Breast epithelium (tissue), 4 donors: Measurements from ENCODE around the gene CCDC73. TPM values are rescaled to one million over a fixed set of nuclear protein-coding genes. Genes with fewer than 3 reads are reported as not detected.
"Not testable (repeated sequence)": the region's sequence is repeated elsewhere in the genome, so short reads cannot be mapped to it uniquely, and the experiment has no call there.

Experiments
- DNase-seq, 2 donors: peaks; one replicate each; pipeline ENCODE4 v3.0.0-alpha.2; 2019; ENCODE audit warnings: low spot score in 2 of 2
- H3K27ac ChIP-seq, 2 donors: fragments of 200-600 bp; sonication (generic) in 1 of 2; one replicate each; pipeline ENCODE4 v1.5.1; 2016 to 2019; ENCODE audit warnings: mild to moderate bottlenecking in 1 of 2
- H3K27me3 ChIP-seq, 2 donors: fragments of 200-600 bp; sonication (generic) in 1 of 2; one replicate each; pipeline versions ENCODE4 v1.5.1 to v1.6.0; 2017 to 2019; ENCODE audit warnings: control low read depth in 1 of 2, mild to moderate bottlenecking in 1 of 2
- H3K36me3 ChIP-seq: fragments of 200-600 bp; one replicate; pipeline ENCODE4 v1.5.1; 2019
- H3K4me1 ChIP-seq, 2 donors: fragments of 200-600 bp; sonication (generic); one replicate each; pipeline ENCODE4 v1.5.1; 2016 to 2019; ENCODE audit warnings: control low read depth in 1 of 2
- H3K4me3 ChIP-seq, 3 donors: fragments of 200-600 bp; sonication (generic); 1 replicate in 2 of 3; 2 replicates in 1 of 3; pipeline ENCODE4 v1.5.1; 2016 to 2019; ENCODE audit warnings: mild to moderate bottlenecking in 3 of 3, moderate library complexity in 2 of 3
- H3K9me3 ChIP-seq, 2 donors: fragments of 200-600 bp; sonication (generic) in 1 of 2; one replicate each; pipeline ENCODE4 v1.5.1; 2016 to 2019; ENCODE audit warnings: control low read depth in 1 of 2
- POLR2A ChIP-seq: fragments of 450-650 bp; IDR thresholded peaks from one replicate; pipeline ENCODE4 v1.6.1; 2016; ENCODE audit warnings: antibody characterized with exemption, mild to moderate bottlenecking, moderate library complexity
- POLR2AphosphoS5 ChIP-seq, 3 donors: sonication (generic); formaldehyde crosslinking; IDR thresholded peaks; one replicate each; pipeline ENCODE4 v1.6.1; 2017; ENCODE audit warnings: antibody characterized with exemption in 3 of 3
- intact Hi-C: fragments of 100-400 bp; cut with DNase I; formaldehyde crosslinking; loops from one replicate; pipeline ENCODE4 v1.15.1; 2023; ENCODE audit warnings: low total_unique reads
- total RNA-seq, 3 donors: library from RNA; depleted of rRNA; stranded (reverse); fragments of >200 nt; gene quantifications; one replicate each; pipeline ENCODE4 v1.1.0, GENCODE V29; 2016
- TF ChIP-seq, protein P1 (sequence below), 3 donors: fragments of 450-650 bp; IDR thresholded peaks; one replicate each; pipeline ENCODE4 v1.5.1; 2016 to 2017; ENCODE audit warnings: antibody characterized with exemption in 3 of 3, mild to moderate bottlenecking in 3 of 3, moderate library complexity in 3 of 3

Gene CCDC73
- total RNA-seq, 3 donors from 2014 or later: 0.15 to 0.33 TPM; not detected in 1

DNA sequence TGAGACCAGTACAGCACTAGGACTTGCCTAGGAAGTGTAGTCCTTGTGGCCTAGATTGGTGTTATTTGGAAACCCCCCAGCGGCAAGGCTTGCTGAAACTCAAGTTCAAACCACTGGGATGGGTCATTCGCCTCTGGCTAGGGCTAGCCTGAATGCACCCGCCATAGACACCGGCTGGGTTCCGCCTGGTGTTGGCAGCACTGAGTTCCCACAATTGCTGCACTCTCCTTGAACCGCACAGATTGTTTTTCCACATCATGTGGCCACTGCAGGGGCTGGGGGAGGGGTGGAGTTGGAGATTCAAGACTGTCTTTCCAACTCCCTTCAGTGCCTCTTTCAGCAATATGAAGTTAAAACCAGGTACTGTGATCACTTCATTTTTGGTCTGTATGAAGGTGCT lies 43.1 kb downstream of the CCDC73 start:
- Histone ChIP-seq H3K27ac (no peak overlapping the region), H3K4me1 (no peaks in the 10 kb centered on the region), H3K27me3 (no peaks in the 10 kb centered on the region), H3K4me3 (no peak overlapping the region), H3K36me3 (no peaks in the 10 kb centered on the region), H3K9me3 (peaks cover 12 to 22% of the 10 kb centered on the region in 2 donors)
- no peak for DNase-seq
- no peak for TF ChIP-seq POLR2AphosphoS5 (IDR thresholded peaks at IDR 0.05)
- TF ChIP-seq, protein P1, sequence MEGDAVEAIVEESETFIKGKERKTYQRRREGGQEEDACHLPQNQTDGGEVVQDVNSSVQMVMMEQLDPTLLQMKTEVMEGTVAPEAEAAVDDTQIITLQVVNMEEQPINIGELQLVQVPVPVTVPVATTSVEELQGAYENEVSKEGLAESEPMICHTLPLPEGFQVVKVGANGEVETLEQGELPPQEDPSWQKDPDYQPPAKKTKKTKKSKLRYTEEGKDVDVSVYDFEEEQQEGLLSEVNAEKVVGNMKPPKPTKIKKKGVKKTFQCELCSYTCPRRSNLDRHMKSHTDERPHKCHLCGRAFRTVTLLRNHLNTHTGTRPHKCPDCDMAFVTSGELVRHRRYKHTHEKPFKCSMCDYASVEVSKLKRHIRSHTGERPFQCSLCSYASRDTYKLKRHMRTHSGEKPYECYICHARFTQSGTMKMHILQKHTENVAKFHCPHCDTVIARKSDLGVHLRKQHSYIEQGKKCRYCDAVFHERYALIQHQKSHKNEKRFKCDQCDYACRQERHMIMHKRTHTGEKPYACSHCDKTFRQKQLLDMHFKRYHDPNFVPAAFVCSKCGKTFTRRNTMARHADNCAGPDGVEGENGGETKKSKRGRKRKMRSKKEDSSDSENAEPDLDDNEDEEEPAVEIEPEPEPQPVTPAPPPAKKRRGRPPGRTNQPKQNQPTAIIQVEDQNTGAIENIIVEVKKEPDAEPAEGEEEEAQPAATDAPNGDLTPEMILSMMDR (IDR thresholded peaks at IDR 0.05): no peak
- no peak for TF ChIP-seq POLR2A
- intact Hi-C loops: no loop called here

DNA sequence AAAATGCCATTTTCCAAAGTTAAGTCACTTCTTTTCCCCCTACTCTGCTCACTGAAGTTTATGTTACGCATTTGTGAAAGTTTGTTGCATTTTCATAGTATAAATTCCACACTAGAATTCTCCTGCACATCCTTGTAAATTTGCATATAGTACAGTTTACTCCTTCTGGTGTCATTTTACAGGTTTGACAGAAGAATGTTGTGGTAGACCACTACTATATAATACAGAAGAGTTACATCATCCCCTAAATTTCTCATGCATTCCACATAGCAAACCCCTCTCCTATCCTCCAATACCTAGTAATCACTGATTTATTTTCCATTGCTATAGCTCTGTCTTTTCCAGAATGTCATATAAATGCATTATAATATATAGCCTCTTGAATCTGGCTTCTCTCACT lies 64.5 kb downstream of the CCDC73 start:
- Histone ChIP-seq H3K4me1 (no peaks in the 10 kb centered on the region), H3K27me3 (no peaks in the 10 kb centered on the region), H3K27ac (no peak overlapping the region), H3K4me3 (no peak overlapping the region), H3K9me3 (peaks cover 0 to 15% of the 10 kb centered on the region in 2 donors), H3K36me3 (no peaks in the 10 kb centered on the region)
- DNase-seq: no peak
- intact Hi-C loops: no loop called here
- TF ChIP-seq POLR2A (no peak), POLR2AphosphoS5 (IDR thresholded peaks at IDR 0.05) (no peak)
- TF ChIP-seq, protein P1 (IDR thresholded peaks at IDR 0.05): no peak

DNA sequence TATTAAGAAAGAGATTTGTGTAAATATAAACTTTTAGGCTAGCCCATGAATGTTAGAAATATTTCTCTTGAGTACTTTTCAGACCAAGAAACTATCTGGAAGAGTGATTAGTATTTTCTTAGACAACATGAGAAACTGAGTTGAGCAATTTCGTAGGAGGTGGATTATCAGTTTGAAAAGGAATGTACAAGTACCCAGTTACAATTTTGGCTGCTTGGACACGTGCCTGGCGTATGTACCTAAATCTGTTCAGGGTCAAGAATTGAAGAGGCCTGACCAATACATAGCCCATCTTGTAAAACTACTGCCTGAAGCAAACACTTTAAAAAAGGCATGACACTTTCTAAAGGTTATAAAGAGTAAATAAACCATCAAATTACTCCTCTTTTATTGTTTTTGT lies 71.1 kb downstream of the CCDC73 start:
- H3K36me3 ChIP-seq: no peaks in the 10 kb centered on the region
- H3K4me1 ChIP-seq: no peaks in the 10 kb centered on the region
- TF ChIP-seq POLR2AphosphoS5 (IDR thresholded peaks at IDR 0.05) (no peak), POLR2A (no peak)
- TF ChIP-seq, protein P1 (IDR thresholded peaks at IDR 0.05): no peak
- intact Hi-C loops: loop anchor here (5.0 kb wide), 1 partner anchor 724 kb away; no protein-coding TSS in a partner anchor
- no peak overlapping the region for H3K27ac ChIP-seq
- H3K4me3 ChIP-seq: no peak overlapping the region
- no peaks in the 10 kb centered on the region for H3K27me3 ChIP-seq
- no peak for DNase-seq
- no peaks in the 10 kb centered on the region for H3K9me3 ChIP-seq

DNA sequence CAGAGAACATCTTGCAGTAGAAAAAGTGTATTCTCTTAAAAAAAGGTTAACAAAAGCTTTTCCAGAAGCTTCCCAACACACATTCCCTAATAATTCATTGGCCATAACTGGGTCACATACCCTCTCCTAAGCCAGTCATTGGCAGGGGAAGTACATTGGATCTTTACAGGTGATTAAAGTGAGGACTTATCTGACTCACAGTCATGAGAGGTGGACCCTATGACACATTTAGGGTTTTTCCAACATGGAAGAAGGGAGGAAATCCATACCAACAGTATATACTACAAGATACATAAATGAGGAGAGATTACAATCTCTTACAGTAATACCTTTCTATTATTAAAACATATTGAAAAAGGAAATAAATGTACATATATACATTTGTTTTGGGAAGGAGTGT lies 72.2 kb downstream of the CCDC73 start:
- H3K4me3 ChIP-seq: no peak overlapping the region
- DNase-seq: no peak
- no peak for TF ChIP-seq POLR2A
- intact Hi-C loops: loop anchor here (5.0 kb wide), 1 partner anchor 725 kb away; no protein-coding TSS in a partner anchor
- H3K4me1 ChIP-seq: no peaks in the 10 kb centered on the region
- no peaks in the 10 kb centered on the region for H3K27me3 ChIP-seq
- H3K36me3 ChIP-seq: no peaks in the 10 kb centered on the region
- H3K9me3 ChIP-seq: no peaks in the 10 kb centered on the region
- no peak overlapping the region for H3K27ac ChIP-seq

DNA sequence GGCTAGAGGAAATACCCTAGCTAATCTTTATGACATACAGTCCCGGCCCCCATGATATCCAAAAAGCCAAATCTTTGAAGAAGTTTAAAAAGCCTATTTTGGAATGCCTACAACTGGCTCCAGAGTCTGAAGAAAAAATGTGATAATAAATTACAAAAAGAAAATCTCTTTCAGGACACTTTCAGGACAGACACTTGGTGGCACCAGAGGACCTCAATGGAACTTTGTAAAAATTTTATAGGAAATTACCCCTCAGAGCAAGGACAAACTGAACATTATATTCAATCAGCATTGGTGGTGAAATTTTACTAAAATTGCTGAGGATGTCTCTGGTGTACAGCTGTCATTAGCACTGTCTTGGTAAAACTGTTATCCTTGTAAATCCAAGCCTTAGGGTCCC lies 81.0 kb downstream of the CCDC73 start:
- H3K9me3 ChIP-seq: no peaks in the 10 kb centered on the region
- no peaks in the 10 kb centered on the region for H3K36me3 ChIP-seq
- no peak for TF ChIP-seq POLR2A
- no peak for TF ChIP-seq POLR2AphosphoS5 (IDR thresholded peaks at IDR 0.05)
- TF ChIP-seq, protein P1 (IDR thresholded peaks at IDR 0.05): no peak
- H3K4me3 ChIP-seq: no peak overlapping the region
- no peak overlapping the region for H3K27ac ChIP-seq
- H3K27me3 ChIP-seq: no peaks in the 10 kb centered on the region
- intact Hi-C loops: no loop called here
- no peaks in the 10 kb centered on the region for H3K4me1 ChIP-seq
- DNase-seq: no peak

DNA sequence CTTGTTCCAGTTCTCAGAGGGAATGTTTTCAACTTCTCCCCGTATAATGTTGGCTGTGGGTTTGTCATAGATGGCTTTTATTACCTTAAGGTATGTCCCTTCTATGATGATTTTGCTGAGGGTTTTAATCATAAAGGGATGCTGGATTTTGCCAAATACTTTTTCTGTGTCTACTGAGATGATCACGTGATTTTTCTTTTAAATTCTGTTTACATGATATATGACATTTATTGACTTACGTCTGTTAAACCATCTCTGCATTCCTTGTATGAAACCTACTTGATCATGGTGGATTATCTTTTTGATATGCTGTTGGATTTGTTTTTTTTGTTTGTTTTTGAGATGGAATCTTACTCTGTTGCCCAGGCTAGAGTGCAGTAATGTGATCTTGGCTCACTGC lies 85.5 kb downstream of the CCDC73 start:
- H3K4me3 ChIP-seq, H3K27me3 ChIP-seq, H3K27ac ChIP-seq, intact Hi-C loops, H3K4me1 ChIP-seq, DNase-seq, H3K36me3 ChIP-seq: not testable (repeated sequence)
- H3K9me3 ChIP-seq: peaks cover 6 to 13% of the 10 kb centered on the region in 2 donors
